Measurements from ENCODE around the gene PABPN1L. TPM values are rescaled to one million over a fixed set of nuclear protein-coding genes. Genes with fewer than 3 reads are reported as not detected.

Gene PABPN1L
- total and polyA plus RNA-seq, 2 of the 13 experiments (the other 11 are each of a cell fraction or from before 2014, with no cell fraction given), result not detected

GRCh38 chr16:88815901-88816589 is 50.4 kb downstream of the PABPN1L start (continued):
- no peak for TF ChIP-seq ZNF646 (CRISPR knock-in tag; IDR thresholded peaks at IDR 0.05)
- TF ChIP-seq ZBTB3 (CRISPR knock-in tag; IDR thresholded peaks at IDR 0.05; ENCODE audit: borderline replicate concordance, low read depth), result no peak
- TF ChIP-seq REXO4 (CRISPR knock-in tag; IDR thresholded peaks at IDR 0.05; ENCODE audit: borderline replicate concordance), result no peak
- 0 out of 2 replicates have a peak, but pooled peaks have one; percentile 29 for TF ChIP-seq HIVEP1 (CRISPR knock-in tag; IDR thresholded peaks at IDR 0.05)
- no peak; the same call in 1 of the 2 replicates for TF ChIP-seq ZNF576 (CRISPR knock-in tag; IDR thresholded peaks at IDR 0.05)
- no peak for TF ChIP-seq ZNF589 (CRISPR knock-in tag; conservative IDR thresholded peaks at IDR 0.05)
- TF ChIP-seq MATR3 (CRISPR knock-in tag; IDR thresholded peaks at IDR 0.05), result no peak
- TF ChIP-seq ZFP37 (CRISPR knock-in tag; IDR thresholded peaks at IDR 0.05; ENCODE audit: borderline replicate concordance), result no peak
- TF ChIP-seq KLF13 (CRISPR knock-in tag; IDR thresholded peaks at IDR 0.05), result no peak
- peak; percentile 54 for TF ChIP-seq AGO2 (optimal IDR thresholded peaks at IDR 0.05; ENCODE audit: low read depth, low read length)
- TF ChIP-seq GLMP (CRISPR knock-in tag; IDR thresholded peaks at IDR 0.05; ENCODE audit: borderline replicate concordance), result no peak
- TF ChIP-seq ADNP (CRISPR knock-in tag; IDR thresholded peaks at IDR 0.05), result no peak
- TF ChIP-seq NR0B2 (CRISPR knock-in tag; IDR thresholded peaks at IDR 0.05), result peak; percentile 71; the same call in 1 of the 2 replicates
- no peak for TF ChIP-seq KLF9 (CRISPR knock-in tag; IDR thresholded peaks at IDR 0.05; ENCODE audit: low read depth)
- peak; percentile 86 for TF ChIP-seq ZBTB33 (CRISPR knock-in tag; IDR thresholded peaks at IDR 0.05)
- TF ChIP-seq U2AF1 (optimal IDR thresholded peaks at IDR 0.05; ENCODE audit: low read depth, low read length), result no peak

Measured in HepG2 (cell line).